ENCODE results near the gene FAM217A.

GRCh38 chr6:4103929-4104328 is 25.0 kb upstream of the FAM217A start:
- no peak for TF ChIP-seq EZH2 (IDR thresholded peaks at IDR 0.05; ENCODE audit: low read length)
- no peak for TF ChIP-seq CTCF (optimal IDR thresholded peaks at IDR 0.05 in 1 of 3, IDR thresholded peaks at IDR 0.05 in 1 of 3, conservative IDR thresholded peaks at IDR 0.05 in 1 of 3; ENCODE audit: extremely low read depth in 1 of 3, insufficient read depth in 2 of 3, low read length in 3 of 3)

Measured in keratinocyte (primary cell).